T follicular helper cell (primary cell): Measurements from ENCODE around the gene TP73.
A peak's percentile ranks its signal among the peaks of the same experiment; 100 is the strongest.

ENCODE experiments used
- DNase-seq: peaks from one replicate; pipeline ENCODE4 v3.0.0-alpha.2; 2020; ENCODE audit warnings: low read depth

The TP73 gene

DNA sequence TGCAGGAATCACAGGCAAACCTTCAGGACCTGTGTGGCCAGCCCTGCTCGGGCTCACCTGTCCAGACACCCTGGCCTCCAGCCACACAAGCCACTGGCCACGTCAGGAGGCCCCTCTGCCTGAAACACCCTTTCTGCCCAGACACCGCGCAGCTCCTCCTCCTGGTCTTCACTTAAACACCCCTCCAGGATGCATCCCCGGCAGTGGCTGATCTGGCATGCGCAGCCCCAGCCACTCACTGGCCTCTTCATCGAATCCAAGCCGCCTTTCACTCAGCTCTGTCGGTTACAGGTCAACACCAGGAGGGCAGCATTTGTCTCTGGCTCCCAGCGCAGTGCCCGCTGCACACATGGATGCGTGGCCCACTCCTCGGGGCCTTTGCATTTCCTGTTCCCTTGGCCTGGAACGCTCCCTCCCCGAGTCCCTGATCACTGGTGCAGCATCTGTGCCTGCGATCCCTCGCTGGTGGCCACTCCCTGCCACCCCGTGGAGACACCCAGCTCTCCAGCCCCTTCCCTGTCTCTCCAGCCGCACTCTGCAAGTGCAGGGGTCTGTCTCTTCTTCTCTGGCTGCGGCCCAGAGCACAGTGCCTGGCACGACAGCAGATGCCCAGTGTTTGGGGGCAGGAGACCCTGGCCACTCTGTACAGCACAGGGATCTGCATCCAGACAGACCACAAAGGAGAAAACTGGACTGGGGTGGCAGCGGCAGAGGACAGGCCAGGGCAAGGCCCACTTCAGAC, 18.1 kb upstream of the TP73 start:
- no peak for DNase-seq

DNA sequence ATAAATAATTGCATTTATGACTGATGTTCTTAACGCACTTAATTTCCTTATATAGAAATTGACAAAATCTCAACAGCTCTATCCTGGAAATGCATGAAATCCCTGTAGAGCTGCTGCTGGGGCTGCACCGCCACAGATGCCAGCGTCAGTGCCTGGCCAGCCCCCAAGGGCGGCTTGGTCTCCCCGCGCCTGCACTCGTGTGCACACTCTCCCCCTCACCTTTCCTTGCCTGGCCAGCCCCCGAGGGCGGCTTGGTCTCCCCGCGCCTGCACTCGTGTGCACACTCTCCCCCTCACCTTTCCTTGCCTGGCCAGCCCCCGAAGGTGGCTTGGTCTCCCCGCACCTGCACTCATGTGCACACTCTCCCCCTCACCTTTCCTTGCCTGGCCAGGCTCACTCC, 16.2 kb upstream of the TP73 start:
- no peak for DNase-seq

DNA sequence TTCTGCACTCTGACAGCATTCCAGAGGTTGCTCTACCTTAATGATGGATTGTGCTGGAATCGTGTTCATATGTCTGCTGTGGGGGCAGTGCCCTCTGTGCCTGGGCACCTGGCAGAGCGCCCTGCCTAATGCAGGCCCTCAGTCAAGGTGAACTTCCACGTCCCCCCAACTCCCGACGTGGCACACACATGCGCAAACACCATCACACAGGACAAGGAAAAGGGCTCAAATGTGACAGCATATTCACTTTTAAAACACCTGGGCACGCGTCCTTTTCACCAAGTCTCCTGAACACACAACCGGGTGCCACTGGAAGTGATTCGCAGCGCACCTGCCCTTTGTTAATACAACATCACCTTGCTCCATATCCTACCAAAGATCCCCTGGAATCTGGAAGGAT, 15.8 kb upstream of the TP73 start:
- no peak for DNase-seq

DNA sequence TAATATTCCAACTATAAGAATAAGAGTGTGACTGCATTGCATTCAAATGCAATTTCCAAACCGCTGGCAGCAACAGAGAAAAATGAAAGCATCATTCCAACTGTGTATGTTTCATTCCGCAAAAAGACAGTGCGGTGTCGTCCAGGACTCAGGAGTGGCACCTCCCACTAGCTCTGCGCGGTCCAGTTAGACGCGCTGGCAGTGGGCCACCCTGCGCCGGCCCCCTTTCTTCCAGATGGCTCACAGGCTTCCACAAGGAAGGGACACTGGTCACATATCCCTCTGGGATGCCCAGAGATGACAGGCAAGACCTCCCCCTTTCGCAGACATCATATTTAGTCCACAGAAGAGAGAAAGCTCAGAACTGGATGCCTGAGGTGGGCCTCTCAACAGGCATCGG, 14.3 kb upstream of the TP73 start:
- DNase-seq: no peak

DNA sequence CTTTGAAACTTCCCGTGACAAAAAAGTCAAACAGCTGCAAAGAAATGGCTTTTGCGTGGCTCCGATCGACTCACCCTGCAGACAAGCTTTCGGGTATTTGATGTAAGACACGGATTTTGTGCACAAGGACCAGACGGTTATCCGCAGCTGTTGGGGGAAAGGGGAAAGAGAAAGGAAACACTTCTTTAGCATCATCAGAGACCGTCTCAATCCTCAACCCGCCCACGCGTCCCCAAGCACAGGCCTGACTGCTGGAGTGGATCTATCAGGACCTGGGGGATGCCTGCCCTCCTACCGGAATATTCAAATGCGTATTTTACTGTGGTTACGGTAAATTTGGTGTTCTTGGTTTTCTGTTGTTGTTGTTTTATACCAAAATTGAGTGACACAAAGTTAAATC, 13.6 kb upstream of the TP73 start:
- DNase-seq: no peak

- no peak for DNase-seq
Measured at GRCh38 chr1:3639397-3639911, 12.9 kb upstream of the TP73 start.

DNA sequence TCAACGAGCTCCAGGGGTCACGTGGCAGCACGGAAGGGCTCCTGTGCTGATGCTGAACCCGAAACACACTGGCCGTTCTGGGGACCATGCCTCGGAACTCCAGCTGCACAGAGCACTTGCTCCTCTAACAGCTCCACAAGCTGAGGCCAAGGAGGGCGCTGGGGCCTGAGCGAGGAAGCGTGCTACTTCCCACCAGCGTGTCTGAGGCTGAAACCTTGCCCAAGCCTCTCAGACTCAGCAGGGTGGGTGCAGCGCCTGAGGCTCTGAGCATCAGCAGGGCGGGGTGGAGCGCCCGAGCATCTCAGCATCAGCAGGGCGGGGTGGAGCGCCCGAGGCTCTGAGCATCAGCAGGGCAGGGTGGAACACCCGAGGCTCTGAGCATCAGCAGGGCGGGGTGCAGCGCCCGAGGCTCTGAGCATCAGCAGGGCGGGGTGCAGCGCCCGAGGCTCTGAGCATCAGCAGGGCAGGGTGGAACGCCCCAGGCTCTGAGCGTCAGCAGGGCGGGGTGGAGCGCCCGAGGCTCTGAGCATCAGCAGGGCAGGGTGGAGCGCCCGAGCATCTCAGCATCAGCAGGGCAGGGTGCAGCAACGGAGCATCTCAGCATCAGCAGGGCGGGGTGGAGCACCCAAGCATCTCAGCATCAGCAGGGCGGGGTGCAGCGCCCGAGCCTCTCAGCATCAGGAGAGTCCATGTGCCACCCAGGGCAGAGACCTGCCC, 12.0 kb upstream of the TP73 start:
- DNase-seq: no peak

- DNase-seq: no peak
Measured at GRCh38 chr1:3641046-3641760, 11.1 kb upstream of the TP73 start.

DNA sequence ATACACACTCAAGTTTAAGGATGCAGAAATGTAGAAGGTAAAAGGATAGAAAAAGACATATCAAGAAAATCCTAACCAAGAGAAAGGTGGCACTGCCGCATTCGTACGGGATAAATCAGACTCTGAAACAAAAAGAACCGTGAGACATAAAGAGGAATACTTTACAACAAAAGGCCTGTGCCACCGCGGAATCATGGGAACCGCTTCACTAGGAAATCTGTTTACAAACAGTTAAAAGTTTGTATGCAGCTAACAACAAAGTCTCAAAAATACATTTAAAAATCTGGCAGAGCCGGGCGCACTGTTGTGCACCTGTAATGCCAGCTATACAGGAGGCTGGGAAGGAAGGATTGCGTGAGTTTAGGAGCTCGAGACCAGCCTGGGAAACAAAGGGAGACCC, 10.5 kb upstream of the TP73 start:
- no peak for DNase-seq

DNA sequence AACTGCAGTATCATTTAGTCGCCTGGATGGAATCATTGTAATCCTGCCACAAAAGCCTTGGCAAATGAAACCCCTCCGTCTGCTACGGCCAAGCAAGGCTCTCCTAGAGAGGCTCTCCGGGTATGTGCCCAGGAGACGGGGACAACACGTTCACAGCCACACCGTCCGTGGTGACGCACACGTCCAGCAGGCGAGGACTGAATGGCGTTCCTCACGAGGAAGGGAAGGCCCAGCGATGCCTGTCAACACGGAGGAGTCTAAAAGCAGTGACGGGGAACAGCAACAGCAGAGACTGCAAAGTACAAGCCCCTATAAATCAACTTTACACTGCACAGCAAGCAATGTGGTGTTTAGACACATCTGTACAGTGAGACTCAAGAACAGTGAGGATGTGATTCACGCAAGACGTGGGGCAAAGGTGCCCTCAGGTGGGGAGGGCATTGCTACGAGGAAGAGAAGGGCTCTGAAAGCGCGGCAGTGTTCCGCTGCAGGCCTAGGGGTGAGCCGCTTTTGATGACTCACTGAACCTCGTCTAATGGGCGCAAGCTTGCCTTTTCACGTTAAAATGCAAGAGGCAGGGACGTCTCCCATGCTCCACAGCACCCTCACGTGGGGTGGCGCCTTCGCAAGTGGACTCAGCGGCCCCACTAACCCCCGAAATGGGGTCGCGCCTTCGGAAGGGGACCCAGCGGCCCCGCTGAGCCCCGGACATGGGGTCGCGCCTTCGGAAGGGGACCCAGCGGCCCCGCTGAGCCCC, 9.2 kb upstream of the TP73 start:
- DNase-seq: no peak

DNA sequence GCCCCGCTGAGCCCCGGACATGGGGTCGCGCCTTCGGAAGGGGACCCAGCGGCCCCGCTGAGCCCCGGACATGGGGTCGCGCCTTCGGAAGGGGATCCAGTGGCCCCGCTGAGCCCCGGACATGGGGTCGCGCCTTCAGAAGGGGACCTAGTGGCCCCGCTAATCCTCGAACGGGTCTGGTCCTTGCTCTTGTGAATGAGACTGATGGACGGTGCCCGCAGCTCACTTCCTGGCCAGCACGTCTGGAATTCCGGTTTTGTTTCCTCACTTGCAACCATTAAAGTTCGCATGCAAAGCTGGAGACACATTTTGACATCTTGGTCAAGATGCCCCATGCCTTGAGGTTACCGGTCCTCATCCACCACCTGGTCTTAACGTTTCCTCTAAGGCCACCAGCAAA, 8.0 kb upstream of the TP73 start:
- DNase-seq: no peak

- DNase-seq: no peak
Measured at GRCh38 chr1:3645247-3645646, 7.1 kb upstream of the TP73 start.

GRCh38 chr1:3645666-3646355, 6.5 kb upstream of the TP73 start:
- DNase-seq: no peak

DNA sequence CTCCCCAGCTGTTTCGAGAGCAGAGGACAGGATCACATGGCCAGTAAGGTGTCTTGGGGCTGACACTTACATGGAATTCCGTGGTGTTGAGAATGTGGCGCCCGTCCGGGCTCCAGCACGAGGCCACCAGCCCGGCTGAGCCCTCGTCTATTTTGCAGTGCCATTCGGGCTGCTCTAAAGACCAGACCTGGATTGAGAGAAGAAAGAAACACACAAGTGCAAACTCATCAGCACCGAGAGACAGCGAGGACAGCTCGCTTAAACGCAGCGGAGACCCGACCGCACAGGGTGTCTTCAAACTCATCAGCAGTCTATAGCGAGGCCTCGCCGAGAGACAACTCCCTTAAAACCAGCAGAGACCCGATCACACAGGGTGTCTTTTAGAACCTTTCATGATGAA, 5.7 kb upstream of the TP73 start:
- no peak for DNase-seq

GRCh38 chr1:3649342-3650247, 2.7 kb upstream of the TP73 start, which contains the start of gene WRAP73:
WRAP73 (minus strand) TSS chr1:3650103; CDS start chr1:3649999, 104 bp downstream.
- peak; percentile 81 for DNase-seq

- no peak for DNase-seq
Measured at GRCh38 chr1:3650248-3651025, 1.9 kb upstream of the TP73 start.

- no peak for DNase-seq
Measured at GRCh38 chr1:3651026-3651929, 1.0 kb upstream of the TP73 start.

DNA sequence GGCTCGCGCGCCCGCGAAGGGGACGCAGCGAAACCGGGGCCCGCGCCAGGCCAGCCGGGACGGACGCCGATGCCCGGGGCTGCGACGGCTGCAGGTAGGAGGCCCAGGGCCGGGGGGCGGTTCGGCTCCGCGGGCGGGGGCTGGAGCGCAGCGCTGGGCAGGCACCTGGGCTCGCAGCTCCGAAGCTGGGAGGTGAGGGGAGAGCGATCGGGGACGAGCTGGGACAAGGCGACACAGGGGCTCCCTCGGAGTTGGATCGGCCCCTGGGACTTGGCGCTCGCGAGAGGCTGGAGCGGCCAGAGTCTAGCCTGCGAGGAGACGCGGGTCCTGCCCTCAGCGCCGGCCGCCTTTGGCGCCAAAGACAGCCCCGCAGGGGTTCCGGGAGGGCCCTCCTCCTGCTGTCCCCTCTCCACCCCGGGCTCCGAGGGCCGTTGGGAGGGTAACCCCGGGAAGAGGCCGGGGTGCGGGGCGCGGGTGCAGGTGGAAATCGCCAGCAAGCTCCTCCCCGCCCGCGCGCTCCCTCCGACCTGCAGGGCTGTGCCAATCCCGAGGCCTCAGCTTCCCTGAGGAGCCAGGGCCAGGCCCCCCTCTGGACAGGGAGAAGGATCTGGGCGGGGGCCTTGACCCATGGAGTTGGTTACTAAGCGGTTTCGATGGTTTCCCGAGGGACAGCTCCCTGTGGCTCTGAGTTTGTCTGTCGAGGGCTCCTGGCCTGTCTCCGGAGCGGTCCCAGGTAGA, 401 bp downstream of the TP73 start:
- no peak for DNase-seq
